HepG2 (cell line): ENCODE results near the gene DIPK1A. TPM values are rescaled to one million over a fixed set of nuclear protein-coding genes. Genes with fewer than 3 reads are reported as not detected.

Experiments
- ATAC-seq: fragments of 200-7000 bp; cut with Tn5 transposase; 3 replicates; pipeline ENCODE4 v1.9.1; 2020; ENCODE audit warnings: mild to moderate bottlenecking, moderate library complexity
- BruUV-seq: library from RNA; stranded (reverse); fragments of 400-500 nt; replicated peaks from 2 replicates; lab custom pipeline; 2021; lab: Mats Ljungman, UMichigan
- CTCF ChIA-PET: fragments of 300-600 bp; formaldehyde crosslinking; extraction: SDS; loops from one replicate; lab custom pipeline; 2021; ENCODE audit warnings: low total read pairs, inconsistent platforms, low intra/inter-chr PET ratio; lab: Yijun Ruan, JAX
- POLR2A ChIA-PET: fragments of 350-600 bp; sonication (Branson Sonifier 250); formaldehyde crosslinking; loops from one replicate; lab custom pipeline; 2020; ENCODE audit warnings: antibody characterized with exemption, inconsistent platforms; lab: Yijun Ruan, JAX
- DNase-seq: peaks from one replicate; pipeline ENCODE4 v3.0.0-alpha.2; 2015; ENCODE audit warnings: low spot score
- FAIRE-seq: peaks from 3 replicates; lab custom pipeline; 2011; peaks lifted over from hg19 to GRCh38; lab: Jason Lieb, UNC
- H2AFZ ChIP-seq: one replicate; pipeline ENCODE4 v1.6.1; 2011; ENCODE audit warnings: low read length, inconsistent platforms
- H3K27ac ChIP-seq: fragments of 300-600 bp; 3 replicates; pipeline ENCODE4 v1.8.0; 2011; ENCODE audit warnings: mixed run types, mild to moderate bottlenecking, mixed read lengths, low read length, inconsistent platforms; ENCODE audit not compliant: insufficient read depth; ENCODE audit errors: extremely low read length
- H3K27me3 ChIP-seq, 2 experiments: fragments of 200-600 bp in 1 of 2; 2 replicates in 1 of 2; 3 replicates in 1 of 2; pipeline versions ENCODE4 v1.6.0 to v1.8.0; 2011; ENCODE audit warnings: low read length in 2 of 2, mild to moderate bottlenecking in 2 of 2, moderate library complexity in 2 of 2, inconsistent platforms in 1 of 2; ENCODE audit not compliant: insufficient read depth in 2 of 2, control insufficient read depth in 1 of 2
- H3K36me3 ChIP-seq, 2 experiments: fragments of 200-600 bp in 1 of 2; replicated peaks in 1 of 2; 2 replicates in 1 of 2; 3 replicates in 1 of 2; pipeline versions ENCODE4 v1.5.1 to v1.8.0; 2011; ENCODE audit warnings: low read length in 2 of 2, inconsistent platforms in 1 of 2; ENCODE audit not compliant: insufficient read depth in 2 of 2, control insufficient read depth in 1 of 2
- H3K4me1 ChIP-seq: 2 replicates; pipeline ENCODE4 v1.5.1; 2012; ENCODE audit warnings: low read length, inconsistent platforms; ENCODE audit not compliant: insufficient read depth
- H3K4me2 ChIP-seq: 2 replicates; pipeline ENCODE4 v1.6.0; 2011; ENCODE audit warnings: low read depth, low read length, inconsistent platforms
- H3K4me3 ChIP-seq, 3 experiments: fragments of 200-600 bp in 1 of 3; sonication (generic), shearing (Covaris generic) in 1 of 3; replicated peaks in 1 of 3; 2 replicates each; pipeline ENCODE4 v1.5.1; 2011 to 2016; ENCODE audit warnings: low read length in 3 of 3, inconsistent platforms in 2 of 3, low read depth in 2 of 3, mild to moderate bottlenecking in 2 of 3, control low read depth in 1 of 3, mixed read lengths in 1 of 3; ENCODE audit not compliant: insufficient read depth in 1 of 3
- H3K79me2 ChIP-seq: one replicate; pipeline ENCODE4 v1.6.1; 2011; ENCODE audit warnings: low read length, inconsistent platforms; ENCODE audit not compliant: insufficient read depth
- H3K9ac ChIP-seq: 2 replicates; pipeline ENCODE4 v1.6.0; 2011; ENCODE audit warnings: mild to moderate bottlenecking, low read depth, low read length, inconsistent platforms; ENCODE audit not compliant: insufficient read depth
- H3K9me3 ChIP-seq: 2 replicates; pipeline ENCODE4 v1.5.1; 2012; ENCODE audit warnings: mild to moderate bottlenecking, low read length
- H4K20me1 ChIP-seq: 2 replicates; pipeline ENCODE4 v1.6.0; 2011; ENCODE audit warnings: inconsistent platforms, mild to moderate bottlenecking, low read length, moderate library complexity; ENCODE audit not compliant: insufficient read depth
- ATF7-NPFF ChIP-seq: sonication (generic); formaldehyde crosslinking; IDR thresholded peaks from 2 replicates; pipeline ENCODE4 v1.8.1; 2023; ENCODE audit warnings: mild to moderate bottlenecking, low read depth, missing genetic modification reagents, moderate library complexity
- CSRNP1 ChIP-seq: sonication (generic); formaldehyde crosslinking; IDR thresholded peaks from 2 replicates; pipeline ENCODE4 v1.8.1; 2023; ENCODE audit warnings: mild to moderate bottlenecking, missing genetic modification reagents
- KAT8 ChIP-seq: IDR thresholded peaks from 2 replicates; pipeline ENCODE4 v1.6.1; 2016; ENCODE audit warnings: missing genetic modification reagents, missing compliant biosample characterization
- LCORL ChIP-seq, 2 experiments: fragments of 450-650 bp in 1 of 2; sonication (generic) in 1 of 2; formaldehyde crosslinking in 1 of 2; IDR thresholded peaks; 2 replicates each; pipeline versions ENCODE4 v1.5.0 to v1.6.1; 2017 to 2020; ENCODE audit warnings: antibody characterized with exemption in 1 of 2, missing genetic modification reagents in 1 of 2
- RXRA ChIP-seq: sonication (generic); formaldehyde crosslinking; IDR thresholded peaks from 2 replicates; pipeline ENCODE4 v1.5.1; 2020; ENCODE audit warnings: missing genetic modification reagents
- SMAD1 ChIP-seq: sonication (generic); formaldehyde crosslinking; IDR thresholded peaks from 2 replicates; pipeline ENCODE4 v1.4.0; 2020; ENCODE audit warnings: missing genetic modification reagents, low read depth, mild to moderate bottlenecking, borderline replicate concordance
- ZNF207 ChIP-seq: fragments of 450-650 bp; IDR thresholded peaks from 2 replicates; pipeline ENCODE4 v1.6.1; 2016; ENCODE audit warnings: antibody characterized with exemption, borderline replicate concordance
- ZNF30 ChIP-seq: sonication (generic); formaldehyde crosslinking; IDR thresholded peaks from 2 replicates; pipeline ENCODE4 v1.5.0; 2020; ENCODE audit warnings: mild to moderate bottlenecking, missing genetic modification reagents
- ZNF33B ChIP-seq: sonication (generic); formaldehyde crosslinking; IDR thresholded peaks from 2 replicates; pipeline ENCODE4 v1.5.1; 2020; ENCODE audit warnings: mild to moderate bottlenecking, missing genetic modification reagents
- ZNF552 ChIP-seq: sonication (generic); formaldehyde crosslinking; IDR thresholded peaks from 2 replicates; pipeline ENCODE4 v1.9.0; 2022; ENCODE audit warnings: missing genetic modification reagents, mild to moderate bottlenecking, borderline replicate concordance
- ZNF780A ChIP-seq: sonication (generic); formaldehyde crosslinking; IDR thresholded peaks from 2 replicates; pipeline ENCODE4 v1.8.0; 2022; ENCODE audit warnings: mild to moderate bottlenecking, missing genetic modification reagents, moderate library complexity
- WGBS: methylation state at CpG from one replicate; pipeline ENCODE4 v1.1.6; 2017; ENCODE audit warnings: low lambda C conversion rate; 5-methylcytosine and 5-hydroxymethylcytosine counted together
- in situ Hi-C: cut with HindIII; loops from 2 replicates; pipeline ENCODE4 v1.10.0; 2017; ENCODE audit warnings: low pct_unique_long_range_greater_than_20kb; ENCODE audit not compliant: extremely low pct_ligation_motif_present
- intact Hi-C: fragments of 100-400 bp; cut with micrococcal nuclease; formaldehyde crosslinking; loops from one replicate; pipeline ENCODE4 v1.10.0; 2022; ENCODE audit not compliant: unreplicated experiment
- polyA plus RNA-seq, 8 experiments: library from polyadenylated mRNA; depleted of rRNA in 3 of 8; stranded (reverse) in 7 of 8; unstranded in 1 of 8; fragments of >200 nt; fragmentation: Illumina TruSeq in 4 of 8; extraction: Trizol in 4 of 8; gene quantifications; 2 replicates each; pipeline versions ENCODE4 v1.2.1 to v1.2.3, GENCODE V29; 2011 to 2016; ENCODE audit warnings: low read depth in 4 of 8, missing spikeins in 1 of 8, mixed read lengths in 1 of 8; ENCODE audit not compliant: insufficient read depth in 1 of 8
- total RNA-seq, 5 experiments: library from RNA; depleted of rRNA; stranded (reverse); fragments of >200 nt; fragmentation: Illumina TruSeq; extraction: Trizol; gene quantifications; 2 replicates each; pipeline ENCODE4 v1.2.3, GENCODE V29; 2016; ENCODE audit warnings: low read depth in 1 of 5
- TF ChIP-seq, protein P1 (sequence below): sonication (generic); formaldehyde crosslinking; IDR thresholded peaks from 2 replicates; pipeline ENCODE4 v1.5.1; 2020; ENCODE audit warnings: missing genetic modification reagents, mild to moderate bottlenecking, borderline replicate concordance

The DIPK1A gene
- total and polyA plus RNA-seq, 2 of the 13 experiments (the other 11 are each of a cell fraction or from before 2014, with no cell fraction given): 8.4 TPM

DNA sequence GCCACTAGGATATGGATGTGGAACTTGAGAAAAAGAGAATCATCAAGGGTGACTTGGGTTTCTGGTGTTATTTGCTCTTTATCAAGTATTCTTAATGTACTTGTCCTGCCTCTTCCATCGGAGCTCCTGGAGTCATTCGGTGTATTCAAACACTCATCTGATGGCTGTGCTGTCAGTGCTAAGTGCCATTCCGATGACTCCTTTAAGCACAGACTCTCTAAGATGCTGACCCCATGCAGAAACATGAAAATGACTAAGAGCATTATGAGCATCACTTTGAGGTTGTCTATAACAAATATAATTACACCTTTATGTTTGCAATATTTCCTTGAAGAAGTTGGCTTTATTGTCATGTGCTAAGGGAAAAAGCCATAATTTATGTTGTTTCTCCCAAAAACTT, 140.7 kb downstream of the DIPK1A start:
- BruUV-seq: no TSS peak
- H4K20me1 ChIP-seq: no peaks in the 10 kb centered on the region
- no peak overlapping the region for H2AFZ ChIP-seq
- H3K36me3 ChIP-seq: no peaks in the 10 kb centered on the region
- DNase-seq: no peak
- 83% methylated on average over 3 of the region's 3 CpGs for WGBS
- no peak for ATAC-seq
- TF ChIP-seq RXRA (CRISPR knock-in tag) (no peak), ZNF780A (CRISPR knock-in tag) (no peak), ZNF552 (CRISPR knock-in tag) (no peak), ZNF207 (no peak)
- TF ChIP-seq, protein P1, sequence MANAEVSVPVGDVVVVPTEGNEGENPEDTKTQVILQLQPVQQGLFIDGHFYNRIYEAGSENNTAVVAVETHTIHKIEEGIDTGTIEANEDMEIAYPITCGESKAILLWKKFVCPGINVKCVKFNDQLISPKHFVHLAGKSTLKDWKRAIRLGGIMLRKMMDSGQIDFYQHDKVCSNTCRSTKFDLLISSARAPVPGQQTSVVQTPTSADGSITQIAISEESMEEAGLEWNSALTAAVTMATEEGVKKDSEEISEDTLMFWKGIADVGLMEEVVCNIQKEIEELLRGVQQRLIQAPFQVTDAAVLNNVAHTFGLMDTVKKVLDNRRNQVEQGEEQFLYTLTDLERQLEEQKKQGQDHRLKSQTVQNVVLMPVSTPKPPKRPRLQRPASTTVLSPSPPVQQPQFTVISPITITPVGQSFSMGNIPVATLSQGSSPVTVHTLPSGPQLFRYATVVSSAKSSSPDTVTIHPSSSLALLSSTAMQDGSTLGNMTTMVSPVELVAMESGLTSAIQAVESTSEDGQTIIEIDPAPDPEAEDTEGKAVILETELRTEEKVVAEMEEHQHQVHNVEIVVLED (CRISPR knock-in tag): no peak
- TF ChIP-seq, all 625 proteins: peak for 0
- Histone ChIP-seq H3K9me3 (no peaks in the 10 kb centered on the region), H3K9ac (no peak overlapping the region), H3K27me3 (no peaks in the 10 kb centered on the region), H3K4me1 (peaks cover 65% of the 10 kb centered on the region), H3K79me2 (no peaks in the 10 kb centered on the region), H3K4me2 (no peak overlapping the region), H3K27ac (no peak overlapping the region), H3K4me3 (no peak overlapping the region)
- intact Hi-C loops: no loop called here
- ChIA-PET POLR2A (no interaction called here), CTCF (no interaction called here)
- no peak for FAIRE-seq
- in situ Hi-C loops: no loop called here

DNA sequence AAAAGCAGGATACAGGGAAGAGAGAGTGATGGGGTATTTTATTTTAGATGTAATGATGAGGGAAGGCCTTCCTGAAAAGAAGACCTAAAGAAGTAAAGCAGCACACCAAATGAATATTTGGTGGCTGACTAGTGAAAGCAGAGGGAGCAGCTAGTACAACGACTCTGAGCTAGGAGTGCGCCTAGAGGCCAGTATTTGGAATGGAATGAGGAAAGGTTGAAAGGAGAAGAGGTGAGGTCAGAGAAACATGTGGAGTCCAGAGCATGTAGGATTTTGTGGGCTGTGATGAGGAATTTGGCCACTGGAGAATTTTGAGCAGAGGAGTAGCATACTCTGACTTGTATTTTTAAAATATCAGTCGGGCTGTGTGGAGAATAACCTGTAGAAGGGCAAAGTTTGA, 141.2 kb downstream of the DIPK1A start:
- no peak for FAIRE-seq
- no peak for DNase-seq
- Histone ChIP-seq H3K79me2 (no peaks in the 10 kb centered on the region), H3K27ac (no peak overlapping the region), H2AFZ (no peak overlapping the region), H3K4me1 (peaks cover 65% of the 10 kb centered on the region), H3K36me3 (no peaks in the 10 kb centered on the region), H3K4me3 (no peak overlapping the region), H3K9ac (no peak overlapping the region), H3K4me2 (no peak overlapping the region; the same call in 1 of the 2 replicates), H4K20me1 (no peaks in the 10 kb centered on the region), H3K27me3 (no peaks in the 10 kb centered on the region), H3K9me3 (no peaks in the 10 kb centered on the region)
- no TSS peak for BruUV-seq
- ChIA-PET CTCF (no interaction called here), POLR2A (no interaction called here)
- TF ChIP-seq LCORL (IDR thresholded peaks at IDR 0.05) (no peak), LCORL (CRISPR knock-in tag; IDR thresholded peaks at IDR 0.05) (no peak), KAT8 (CRISPR knock-in tag) (no peak), ATF7-NPFF (CRISPR knock-in tag) (no peak), CSRNP1 (CRISPR knock-in tag) (no peak), SMAD1 (CRISPR knock-in tag) (no peak), ZNF30 (CRISPR knock-in tag) (no peak), ZNF33B (CRISPR knock-in tag) (no peak)
- intact Hi-C loops: no loop called here
- WGBS: 0% methylated on average over 3 of the region's 3 CpGs
- ATAC-seq: peak; percentile 47
- in situ Hi-C loops: no loop called here
